Left cardiac atrium (tissue), 4 donors: ENCODE measurements around the gene PRAMEF12. TPM values are rescaled to one million over a fixed set of nuclear protein-coding genes. Genes with fewer than 3 reads are reported as not detected.
"Not testable (repeated sequence)": the region's sequence is repeated elsewhere in the genome, so short reads cannot be mapped to it uniquely, and the experiment has no call there.

Source experiments
- ATAC-seq, 2 donors: fragments of 200-7000 bp; cut with Tn5 transposase; one replicate each; pipeline ENCODE4 v1.9.1; 2020; ENCODE audit warnings: mild to moderate bottlenecking in 2 of 2, moderate library complexity in 2 of 2
- DNase-seq: peaks from one replicate; pipeline ENCODE4 v3.0.0-alpha.2; 2020
- intact Hi-C, 2 donors: fragments of 100-400 bp; cut with DNase I; formaldehyde crosslinking; loops; one replicate each; pipeline versions ENCODE4 v1.14.1 to v1.15.1; 2022 to 2023
- total RNA-seq, 2 donors: library from RNA; stranded (reverse); fragmentation: NEBNext Ultra II Directional; extraction: Animal tissue kit (Norgen Biotek cat#: 25700); gene quantifications; one replicate each; pipeline ENCODE4 v1.2.1, GENCODE V29; 2021
- donor health status: DM: no; HTN: yes; CAD: no.
- donor health status: DM: no; HTN: yes; CAD: no; lungs with severe emphysema.
- donor health status: DM: yes; HTN: yes; CAD: no.
- donor health status: Dilated cardiomyopathy.

PRAMEF12 gene
- total RNA-seq, 2 donors from 2014 or later, result not detected

DNA sequence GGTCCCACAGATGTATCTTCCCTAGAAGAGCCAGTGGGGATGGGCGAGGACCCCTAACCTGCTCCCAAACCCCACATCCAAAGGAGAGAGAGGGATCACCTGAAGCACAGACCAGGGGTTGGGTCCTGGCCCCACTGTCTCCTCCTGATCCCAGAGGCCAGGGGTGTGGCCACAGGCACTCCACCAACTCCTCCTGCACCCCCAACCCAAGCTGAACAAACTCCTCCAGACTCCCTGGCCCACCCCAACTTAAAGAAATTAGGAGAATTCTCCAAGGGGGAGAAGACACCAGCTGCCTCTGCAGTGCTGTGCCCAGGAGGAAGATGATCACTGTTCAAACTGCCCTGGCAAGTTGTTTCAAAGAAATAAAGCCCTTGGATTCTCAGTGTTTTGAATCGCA is 4.5 kb upstream of the PRAMEF12 start:
- ATAC-seq (no peak), DNase-seq (no peak)
- intact Hi-C loops, result no loop called here

DNA sequence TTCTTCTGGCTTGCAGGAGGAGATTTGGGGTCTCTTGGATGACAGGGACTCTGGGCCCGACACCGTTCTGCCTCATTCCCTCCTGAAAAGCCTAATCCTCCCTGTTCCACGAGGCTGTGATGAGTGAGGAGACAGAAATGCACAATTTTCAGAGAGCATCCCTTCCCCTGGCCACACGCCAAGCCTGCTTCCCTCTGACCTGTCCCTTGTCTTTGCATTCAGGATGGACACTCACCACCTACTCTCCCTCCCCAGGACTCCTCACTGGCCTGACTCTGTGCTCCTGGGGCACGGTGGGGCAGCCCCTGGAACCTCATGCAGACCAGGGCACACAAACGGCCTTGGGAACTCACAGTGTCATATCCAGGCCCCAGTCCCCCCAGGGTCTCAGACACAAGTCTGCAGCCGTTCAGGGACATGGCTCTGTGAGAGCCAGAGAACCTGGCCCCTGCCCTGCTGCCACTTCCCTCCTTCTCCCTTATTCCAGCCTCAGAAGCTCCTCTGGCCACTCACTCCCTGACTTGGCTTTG is 3.5 kb upstream of the PRAMEF12 start:
- ATAC-seq, result no peak
- DNase-seq, result no peak

DNA sequence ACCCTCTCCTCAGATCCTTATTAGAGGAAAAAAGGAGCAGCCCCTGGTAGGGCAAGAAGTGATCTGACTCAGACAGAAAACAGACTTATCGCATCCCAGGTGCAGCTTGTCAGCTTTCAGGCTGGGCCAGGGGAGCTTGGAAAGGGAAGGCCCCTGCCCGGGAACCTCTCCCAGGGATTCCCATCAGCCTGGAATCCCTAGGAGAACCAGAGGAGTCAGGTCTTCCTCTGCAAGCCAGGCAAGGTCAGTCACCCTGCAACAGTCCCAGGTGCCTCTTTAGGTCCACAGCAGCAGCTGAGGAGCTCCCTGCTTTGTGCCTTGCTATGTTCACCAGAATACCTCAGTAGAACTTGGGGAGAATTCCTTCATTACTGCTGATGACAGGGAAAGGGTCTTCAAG is 2.9 kb upstream of the PRAMEF12 start:
- no peak for ATAC-seq
- intact Hi-C loops, result no loop called here
- no peak for DNase-seq

More for the DNA sequence above, 3.5 kb upstream of the PRAMEF12 start:
- intact Hi-C loops, result no loop called here

DNA sequence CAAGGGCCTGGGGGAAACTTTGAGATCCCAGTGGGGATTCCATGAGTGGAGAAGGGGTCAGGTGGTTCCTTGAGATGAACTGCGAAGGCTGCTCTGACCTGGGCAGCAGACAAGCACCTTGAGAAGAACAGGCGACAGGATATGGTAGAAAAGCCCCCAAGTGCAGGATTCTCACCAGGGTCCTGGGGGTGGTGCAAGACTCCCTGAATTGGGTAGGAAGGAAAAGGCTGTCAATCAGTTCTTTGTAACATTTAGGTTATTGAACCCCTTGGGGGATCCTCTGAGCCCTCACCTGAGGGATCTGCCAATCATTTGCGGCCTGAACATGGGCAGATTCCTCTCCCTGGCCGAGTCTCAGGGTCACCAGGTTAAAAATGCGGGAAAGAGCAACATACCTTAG is 2.4 kb upstream of the PRAMEF12 start:
- DNase-seq (no peak), ATAC-seq (no peak)
- intact Hi-C loops, result no loop called here

DNA sequence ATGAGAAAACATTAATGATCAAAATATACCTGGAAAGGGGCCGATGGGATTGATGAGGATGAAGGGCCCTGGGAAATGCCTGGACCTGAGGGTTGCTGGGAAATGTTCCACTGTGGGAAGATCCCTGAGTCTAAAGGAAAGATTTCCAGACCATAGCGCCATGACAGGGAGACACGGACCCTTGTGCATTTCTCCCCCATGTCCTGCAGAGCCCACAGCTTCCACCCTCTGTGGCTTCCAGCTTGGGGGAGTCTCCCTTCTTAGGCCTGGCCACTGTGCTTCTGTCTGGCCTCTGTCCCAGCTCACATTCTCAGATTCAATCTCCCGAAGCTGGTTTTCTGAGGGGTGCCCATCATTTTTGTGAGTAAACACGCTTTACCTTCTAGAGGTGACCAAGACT is 1.0 kb upstream of the PRAMEF12 start:
- intact Hi-C loops, result no loop called here
- DNase-seq, result no peak
- no peak for ATAC-seq

DNA sequence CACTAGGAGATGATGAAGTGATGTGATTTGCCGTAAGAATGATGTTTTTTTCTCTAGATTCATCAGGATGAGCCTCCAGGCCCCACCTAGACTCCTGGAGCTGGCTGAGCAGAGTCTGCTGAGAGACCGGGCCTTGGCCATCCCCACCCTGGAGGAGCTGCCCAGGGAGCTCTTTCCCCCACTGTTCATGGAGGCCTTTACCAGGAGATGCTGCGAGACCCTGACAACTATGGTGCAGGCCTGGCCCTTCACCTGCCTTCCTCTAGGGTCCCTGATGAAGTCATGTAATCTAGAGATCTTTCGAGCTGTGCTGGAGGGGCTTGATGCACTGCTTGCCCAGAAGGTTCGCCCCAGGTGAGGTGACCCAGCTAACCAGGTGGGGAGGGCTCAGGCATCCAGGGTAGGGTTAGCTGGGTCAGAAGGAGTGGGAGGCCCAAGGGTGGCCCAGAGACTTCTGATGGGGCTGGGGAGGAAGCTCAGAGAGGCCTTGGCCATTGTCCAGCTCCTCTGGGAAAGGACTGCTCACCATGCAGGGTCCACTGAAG is 1.3 kb downstream of the PRAMEF12 start:
- DNase-seq (no peak), ATAC-seq (no peak)
- intact Hi-C loops, result no loop called here

DNA sequence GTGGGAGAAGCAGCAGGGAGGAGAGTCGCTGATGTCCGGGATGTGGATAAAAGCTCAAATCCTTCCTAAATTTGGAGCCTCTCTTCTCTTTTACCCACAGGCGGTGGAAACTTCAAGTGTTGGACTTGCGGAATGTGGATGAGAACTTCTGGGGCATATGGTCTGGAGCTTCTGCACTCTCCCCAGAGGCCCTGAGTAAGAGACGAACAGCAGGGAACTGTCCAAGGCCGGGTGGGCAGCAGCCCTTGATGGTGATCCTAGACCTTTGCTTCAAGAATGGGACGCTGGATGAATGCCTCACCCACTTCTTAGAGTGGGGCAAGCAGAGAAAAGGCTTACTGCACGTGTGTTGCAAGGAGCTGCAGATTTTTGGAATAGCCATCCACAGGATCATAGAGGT is 1.9 kb downstream of the PRAMEF12 start:
- no peak for ATAC-seq
- intact Hi-C loops, result no loop called here

DNA sequence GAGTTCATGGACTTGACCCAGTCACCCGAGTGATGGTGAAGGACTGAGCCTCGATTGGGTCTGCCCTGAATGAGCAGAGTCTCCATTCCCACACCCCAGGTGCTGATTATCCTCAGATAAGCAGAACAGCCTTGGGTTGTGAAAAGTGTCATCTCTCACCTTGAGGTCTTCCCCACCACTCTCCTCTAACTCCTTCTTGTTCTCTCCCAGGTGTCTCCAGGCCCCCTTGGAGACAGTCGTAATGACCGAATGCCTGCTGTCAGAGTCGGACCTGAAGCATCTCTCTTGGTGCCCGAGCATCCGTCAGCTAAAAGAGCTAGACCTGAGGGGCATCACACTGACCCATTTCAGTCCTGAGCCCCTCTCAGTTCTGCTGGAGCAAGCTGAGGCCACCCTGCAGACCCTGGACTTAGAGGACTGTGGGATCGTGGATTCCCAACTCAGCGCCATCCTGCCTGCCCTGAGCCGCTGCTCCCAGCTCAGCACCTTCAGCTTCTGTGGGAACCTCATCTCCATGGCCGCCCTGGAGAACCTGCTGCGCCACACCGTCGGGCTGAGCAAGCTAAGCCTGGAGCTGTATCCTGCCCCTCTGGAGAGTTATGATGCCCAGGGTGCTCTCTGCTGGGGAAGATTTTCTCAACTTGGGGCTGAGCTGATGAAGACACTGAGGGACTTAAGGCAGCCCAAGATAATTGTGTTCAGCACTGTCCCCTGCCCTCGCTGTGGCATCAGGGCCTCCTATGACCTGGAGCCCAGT is 3.4 kb downstream of the PRAMEF12 start:
- ATAC-seq (no peak), DNase-seq (no peak)
- intact Hi-C loops, result no loop called here

More for the DNA sequence above, 1.9 kb downstream of the PRAMEF12 start:
- DNase-seq, result no peak

DNA sequence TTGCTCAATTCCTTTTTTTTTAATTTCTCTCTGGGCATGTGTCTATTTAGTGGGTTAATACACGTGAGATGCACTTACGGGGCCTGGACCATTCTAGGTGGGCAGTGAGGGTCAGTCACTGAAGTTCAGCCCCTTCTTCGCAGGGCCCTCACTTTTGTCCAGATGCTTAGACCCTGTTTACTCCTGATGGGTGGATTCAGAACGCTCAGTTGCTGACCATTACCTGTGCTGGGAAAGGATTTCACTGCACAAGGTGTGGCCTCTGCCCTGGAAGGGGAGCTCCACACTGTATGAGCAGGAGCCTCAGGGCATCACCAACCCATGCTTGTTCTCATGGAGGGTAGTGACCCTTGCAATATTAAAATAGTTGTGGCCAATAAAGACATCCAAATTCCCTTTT is 4.5 kb downstream of the PRAMEF12 start:
- intact Hi-C loops, result no loop called here
- DNase-seq, result no peak
- no peak for ATAC-seq

DNA sequence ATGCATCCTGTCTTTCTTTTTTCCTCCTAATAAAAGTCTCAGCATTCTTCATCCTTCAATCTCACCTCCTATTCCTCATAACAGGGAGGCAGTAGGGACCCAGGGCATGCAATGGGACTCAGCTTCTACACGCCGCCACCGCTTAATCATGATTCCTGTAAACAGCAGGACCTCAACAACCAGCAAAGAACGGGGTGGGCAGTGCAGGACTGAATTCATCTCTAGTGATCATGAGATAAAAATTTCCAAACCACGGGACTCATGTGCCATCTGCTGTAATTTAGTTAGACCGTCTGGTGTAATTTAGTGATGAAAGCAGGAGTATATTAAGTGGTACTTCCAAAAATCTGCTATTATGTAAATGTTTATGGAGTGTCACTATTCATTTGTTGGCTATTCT is 5.4 kb downstream of the PRAMEF12 start:
- intact Hi-C loops, result no loop called here
- ATAC-seq, result no peak
- DNase-seq, result no peak

DNA sequence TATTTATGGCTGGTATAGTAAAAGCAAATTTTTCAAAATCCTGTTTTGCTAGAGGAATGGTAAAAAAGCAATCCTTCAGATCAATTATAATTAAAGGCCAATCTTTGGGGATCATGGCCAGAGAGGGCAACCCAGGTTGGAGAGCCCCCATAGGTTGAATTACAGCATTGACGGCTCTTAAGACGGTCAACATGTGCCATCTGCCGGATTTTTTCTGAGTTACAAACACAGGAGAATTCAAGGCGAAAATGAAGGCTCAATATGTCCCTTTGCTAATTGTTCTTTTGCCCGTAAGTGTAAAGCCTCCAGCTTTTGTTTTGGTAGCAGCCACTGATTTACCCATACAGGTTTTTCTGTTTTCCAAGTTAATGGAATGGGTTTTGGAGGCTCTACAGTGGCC is 8.0 kb downstream of the PRAMEF12 start:
- ATAC-seq, intact Hi-C loops: not testable (repeated sequence)

DNA sequence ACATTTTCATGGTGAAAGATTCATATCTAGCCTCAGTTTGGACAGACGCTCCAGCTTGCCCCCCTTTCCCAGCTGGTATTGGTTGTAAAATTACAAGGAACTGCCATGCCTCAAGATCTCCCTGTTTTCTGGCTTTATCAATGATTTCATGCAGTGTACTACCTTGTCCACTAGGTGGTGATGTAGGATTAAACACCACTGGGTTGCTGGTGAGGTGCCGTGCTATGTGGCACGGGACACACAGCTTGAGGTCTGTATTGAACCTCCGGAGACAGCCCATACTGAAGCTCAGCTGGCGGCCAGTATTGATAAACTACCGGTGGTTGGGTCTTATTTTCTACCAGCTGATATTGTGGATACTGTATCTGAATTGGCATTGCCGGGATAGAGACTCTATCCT is 10.2 kb downstream of the PRAMEF12 start:
- DNase-seq, intact Hi-C loops, ATAC-seq: not testable (repeated sequence)

More for the DNA sequence above, 8.0 kb downstream of the PRAMEF12 start:
- DNase-seq, result not testable (repeated sequence)

DNA sequence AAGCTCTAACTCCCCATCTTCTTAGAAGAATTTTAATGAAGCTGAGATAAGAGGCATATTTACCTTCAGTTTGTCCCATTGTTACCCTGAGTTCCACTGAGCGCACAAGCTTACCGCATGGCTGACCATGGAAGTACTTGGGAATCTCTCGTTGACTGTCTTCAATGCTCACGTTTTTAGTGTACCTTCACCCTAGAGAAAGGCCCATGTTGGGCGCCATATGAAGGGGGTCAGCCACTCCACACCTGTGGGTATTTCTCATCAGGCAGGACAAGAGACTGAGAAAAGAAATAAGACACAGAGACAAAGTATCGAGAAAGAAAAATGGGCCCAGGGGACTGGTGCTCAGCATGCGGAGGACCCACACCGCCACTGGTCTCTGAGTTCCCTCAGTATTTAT is 11.2 kb downstream of the PRAMEF12 start:
- DNase-seq, intact Hi-C loops, ATAC-seq: not testable (repeated sequence)

DNA sequence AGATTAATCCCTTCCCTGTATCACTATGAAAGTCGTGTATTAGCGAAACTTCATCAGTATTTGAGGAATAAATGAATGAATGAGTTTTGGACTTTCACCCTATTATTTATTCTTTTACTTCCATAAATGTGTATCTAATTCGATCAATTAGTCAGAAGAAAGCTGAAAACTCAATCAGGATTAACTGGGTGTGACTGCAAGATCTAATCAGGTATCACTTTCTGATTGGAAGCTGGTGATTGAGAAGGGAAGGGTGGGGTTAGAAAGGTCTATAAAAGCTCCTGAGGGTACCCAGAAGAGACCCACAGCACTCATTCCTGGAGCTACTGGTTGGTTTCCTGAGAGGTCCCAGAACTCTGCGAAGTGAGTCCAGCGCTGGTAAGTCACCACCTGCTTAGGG is 17.6 kb downstream of the PRAMEF12 start, which contains the start of gene PRAMEF1:
PRAMEF1 (plus strand) TSS at position 301 of the 400 bp plus-strand sequence. CDS start 1,831 bp downstream, outside the sequence.
- DNase-seq, intact Hi-C loops, ATAC-seq: not testable (repeated sequence)

DNA sequence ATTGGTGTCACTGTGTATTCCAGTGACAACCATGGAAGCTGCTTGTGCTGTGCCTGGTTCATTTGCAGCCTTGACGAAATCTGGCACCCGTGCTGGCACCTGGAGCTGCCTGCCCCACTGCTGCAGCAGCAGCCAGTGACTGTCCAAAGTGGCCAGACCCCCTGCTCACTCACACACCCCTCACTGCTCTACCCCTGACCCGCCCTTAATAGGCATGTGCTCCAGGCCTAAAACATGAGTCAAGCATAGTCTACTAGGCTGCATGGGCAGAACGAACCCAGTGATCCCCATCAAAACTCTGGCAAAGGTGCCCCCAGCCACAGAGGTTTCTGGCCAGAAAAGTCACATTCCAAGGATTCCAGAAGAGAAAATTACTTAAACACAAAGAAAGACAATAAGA is 25.4 kb downstream of the PRAMEF12 start:
- intact Hi-C loops, result no loop called here
- DNase-seq (no peak), ATAC-seq (no peak)

DNA sequence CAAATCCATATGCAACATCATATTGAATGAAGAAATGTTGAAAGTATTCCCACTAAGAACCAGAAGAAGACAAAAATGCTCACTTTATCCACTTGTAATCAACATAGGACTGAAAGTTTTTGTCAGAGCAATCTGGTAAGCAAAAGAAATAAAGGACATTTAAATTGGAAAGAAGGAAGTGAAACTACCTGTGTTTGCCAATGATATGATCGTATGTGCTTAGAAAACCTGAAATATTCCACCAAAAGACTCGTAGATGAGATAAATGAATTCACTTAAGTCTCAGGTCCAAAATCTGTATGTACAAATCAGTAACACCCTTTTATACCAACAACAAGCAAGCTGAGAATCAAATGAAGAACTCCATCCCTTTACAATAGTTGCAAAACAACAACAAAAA is 26.2 kb downstream of the PRAMEF12 start:
- ATAC-seq (no peak), DNase-seq (no peak)
- intact Hi-C loops, result no loop called here

DNA sequence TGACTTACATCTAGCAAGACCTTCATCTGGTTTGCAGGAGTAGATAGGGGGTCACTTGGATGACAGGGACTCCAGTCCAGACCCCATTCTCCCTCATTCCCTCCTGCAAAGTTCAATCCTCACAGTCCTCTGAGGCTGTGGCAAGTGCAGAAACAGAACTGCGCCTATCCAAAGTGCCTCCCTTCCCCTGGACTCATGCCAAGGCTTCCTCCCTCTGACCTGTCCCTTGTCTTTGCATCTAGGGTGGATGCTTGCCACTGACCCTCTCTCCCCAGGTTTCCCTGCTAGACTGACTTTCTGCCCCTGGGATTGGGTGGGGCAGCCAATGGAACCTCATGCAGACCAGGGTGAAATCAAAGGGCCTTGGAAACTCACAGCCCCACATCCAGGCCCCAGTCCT is 36.4 kb downstream of the PRAMEF12 start:
- no peak for DNase-seq
- ATAC-seq, result no peak
- intact Hi-C loops, result no loop called here

DNA sequence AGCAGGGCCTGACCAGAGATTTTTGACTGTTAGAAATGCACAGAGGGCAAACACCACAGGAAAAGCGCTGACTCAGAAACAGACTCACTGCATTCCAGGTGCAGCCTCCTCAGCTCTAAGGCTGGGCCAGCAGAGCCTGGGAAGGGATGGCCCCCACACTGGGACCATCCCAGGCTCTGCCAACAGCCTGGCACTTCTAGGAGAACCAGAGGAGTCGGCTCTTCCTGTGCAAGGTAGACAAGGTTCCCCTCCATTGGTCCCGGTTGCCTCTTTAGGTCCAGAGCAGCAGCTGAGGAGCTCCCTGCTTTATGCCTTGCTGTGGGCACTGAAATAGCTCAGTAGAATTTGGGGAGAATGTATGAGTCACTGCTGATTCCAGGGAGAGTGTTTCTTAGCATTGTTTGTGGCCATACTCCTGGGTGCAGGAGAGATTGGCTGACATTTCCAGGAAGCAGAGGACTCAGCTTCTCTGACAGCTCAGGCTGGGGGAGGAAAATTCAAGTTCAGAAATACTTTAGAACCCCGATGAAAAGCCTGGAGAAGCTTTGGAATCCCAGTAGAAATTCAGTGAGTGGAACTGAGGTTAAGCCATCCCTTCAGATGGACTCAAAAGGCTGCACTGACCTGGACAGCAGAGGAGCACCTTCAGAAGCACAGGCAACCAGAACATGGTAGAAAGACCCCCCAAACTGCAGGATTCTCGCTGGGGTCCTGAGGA is 37.3 kb downstream of the PRAMEF12 start:
- no peak for DNase-seq
- intact Hi-C loops, result no loop called here
- peak in 1 of 2 donors; percentile 91 for ATAC-seq

DNA sequence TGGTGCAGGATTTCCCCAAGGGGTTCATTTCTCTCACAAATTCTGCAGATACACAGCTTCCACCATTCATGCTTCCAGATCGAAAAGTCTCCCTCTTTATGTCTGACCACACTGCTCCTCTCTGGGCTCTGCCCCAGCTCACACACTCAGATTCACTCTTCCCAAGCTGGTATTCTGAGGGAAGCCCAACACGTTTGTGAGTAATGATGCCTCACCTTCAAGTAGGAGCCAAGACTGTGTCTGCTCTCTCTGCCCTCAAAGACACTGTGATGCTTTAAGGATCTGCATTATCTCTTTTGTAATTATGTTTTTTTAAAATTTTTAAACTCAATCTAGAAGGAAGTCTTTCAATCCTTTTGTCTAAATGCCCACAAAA is 37.9 kb downstream of the PRAMEF12 start:
- ATAC-seq, result peak in 1 of 2 donors; percentile 90
- DNase-seq, result no peak
- intact Hi-C loops, result no loop called here

DNA sequence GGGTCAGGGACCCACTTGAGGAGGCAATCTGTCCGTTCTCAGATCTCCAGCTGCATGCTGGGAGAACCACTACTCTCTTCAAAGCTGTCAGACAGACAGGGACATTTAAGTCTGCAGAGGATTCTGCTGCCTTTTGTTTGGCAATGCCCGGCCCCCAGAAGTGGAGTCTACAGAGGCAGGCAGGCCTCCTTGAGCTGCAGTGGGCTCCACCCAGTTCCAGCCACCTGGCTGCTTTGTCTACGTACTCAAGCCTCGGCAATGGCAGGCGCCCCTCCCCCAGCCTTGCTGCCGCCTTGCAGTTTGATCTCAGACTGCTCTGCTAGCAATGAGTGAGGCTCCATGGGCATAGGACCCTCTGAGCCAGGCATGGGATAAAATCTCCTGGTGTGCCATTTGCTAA is 45.5 kb downstream of the PRAMEF12 start:
- ATAC-seq, intact Hi-C loops, DNase-seq: not testable (repeated sequence)
